ENCODE measurements around the gene KCTD1.

GRCh38 chr18:26470011-26470637, 78.2 kb downstream of the KCTD1 start:
- TF ChIP-seq CTCF (IDR thresholded peaks at IDR 0.05) (no peak), EP300 (IDR thresholded peaks at IDR 0.05) (no peak), POLR2A (IDR thresholded peaks at IDR 0.05) (no peak)

Measured in ovary (tissue), 3 donors.